GM21825 (cell line): ENCODE measurements around the gene COPS9.

ENCODE experiments used
- ATAC-seq: cut with Tn5 transposase; IDR thresholded peaks from one replicate; pipeline ENCODE4 v1.9.1; 2021; ENCODE audit warnings: mild to moderate bottlenecking, moderate library complexity; ENCODE audit not compliant: unreplicated experiment

The COPS9 gene

DNA sequence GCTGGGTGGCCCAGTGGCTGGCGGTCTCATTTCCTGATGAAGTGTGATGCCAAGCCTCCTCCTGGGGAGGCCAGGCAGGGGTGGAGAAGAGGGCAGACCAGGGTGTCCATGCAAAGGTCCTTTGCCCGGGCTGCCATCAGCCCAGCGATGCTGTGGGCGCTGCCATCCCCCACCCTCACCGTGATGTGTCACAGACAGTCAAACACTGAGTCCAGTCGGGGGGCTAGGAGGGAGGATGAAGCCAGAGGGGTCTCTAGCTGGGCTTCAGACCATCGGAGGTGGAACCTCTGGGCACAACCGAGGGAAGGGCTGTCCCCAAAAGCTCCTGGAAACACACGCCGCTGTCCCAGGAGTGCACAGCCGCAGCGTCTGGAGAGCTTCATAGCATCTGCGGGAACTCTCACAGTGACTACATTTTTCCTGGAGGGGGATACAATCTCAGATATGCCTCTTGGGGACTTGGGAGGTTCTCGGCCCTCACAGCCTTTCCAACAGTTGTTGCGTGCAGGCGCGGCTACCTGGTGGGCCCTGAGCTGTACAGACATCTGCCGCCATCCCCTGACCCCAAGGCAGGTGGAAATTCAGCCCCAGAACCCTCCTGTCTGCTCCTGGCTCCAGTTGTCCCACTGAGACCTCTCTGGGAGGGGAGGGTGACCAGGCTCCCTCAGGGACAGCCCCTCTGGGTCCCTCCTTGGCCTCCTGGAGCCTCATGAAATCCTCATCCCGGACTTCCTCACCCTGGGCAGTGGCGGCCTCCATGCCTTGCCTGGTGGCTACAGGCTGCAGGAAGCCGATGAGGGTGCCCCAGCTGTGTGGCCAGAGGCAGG is 30.9 kb upstream of the COPS9 start:
- no peak for ATAC-seq

DNA sequence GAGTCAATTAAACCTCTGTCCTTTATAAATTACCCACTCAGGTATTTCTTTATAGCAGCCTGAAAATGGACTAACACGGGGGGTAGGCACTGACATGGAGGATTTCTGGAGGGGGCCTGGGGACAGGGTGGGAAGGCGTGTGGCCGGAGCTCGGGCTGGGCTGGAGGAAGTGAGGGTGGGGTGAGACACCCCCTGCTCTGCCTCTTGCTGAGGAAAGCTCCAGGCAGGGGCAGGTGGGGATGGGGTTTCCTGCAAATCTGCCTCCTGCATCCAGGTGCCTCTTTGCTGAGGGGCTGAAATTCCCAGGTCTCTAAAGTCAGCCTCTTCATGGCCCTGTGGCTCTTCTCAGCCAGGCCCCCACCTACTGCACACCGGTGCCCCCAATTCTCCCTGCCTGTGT is 30.1 kb upstream of the COPS9 start:
- no peak for ATAC-seq

DNA sequence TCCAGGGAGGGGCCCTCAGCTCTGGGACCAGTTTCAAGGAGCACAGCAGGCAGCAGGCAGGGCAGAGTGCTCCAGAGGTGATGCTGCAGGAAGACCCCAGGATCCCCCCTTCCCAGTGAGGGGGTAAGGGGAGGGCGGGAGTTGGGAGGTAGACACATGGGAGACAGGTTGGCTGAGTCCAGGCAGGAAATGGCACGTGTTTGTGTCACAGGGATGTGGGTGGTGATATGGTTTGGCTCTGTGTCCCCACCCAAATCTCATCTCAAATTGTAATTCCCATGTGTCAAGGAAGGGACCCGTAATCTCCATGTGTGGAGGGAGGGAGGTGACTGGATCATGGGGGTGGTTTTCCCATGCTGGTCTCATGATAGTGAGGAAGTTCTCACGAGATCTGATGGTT is 29.6 kb upstream of the COPS9 start:
- no peak for ATAC-seq

- no peak for ATAC-seq
Measured at GRCh38 chr2:240165034-240165433, 28.9 kb upstream of the COPS9 start.

DNA sequence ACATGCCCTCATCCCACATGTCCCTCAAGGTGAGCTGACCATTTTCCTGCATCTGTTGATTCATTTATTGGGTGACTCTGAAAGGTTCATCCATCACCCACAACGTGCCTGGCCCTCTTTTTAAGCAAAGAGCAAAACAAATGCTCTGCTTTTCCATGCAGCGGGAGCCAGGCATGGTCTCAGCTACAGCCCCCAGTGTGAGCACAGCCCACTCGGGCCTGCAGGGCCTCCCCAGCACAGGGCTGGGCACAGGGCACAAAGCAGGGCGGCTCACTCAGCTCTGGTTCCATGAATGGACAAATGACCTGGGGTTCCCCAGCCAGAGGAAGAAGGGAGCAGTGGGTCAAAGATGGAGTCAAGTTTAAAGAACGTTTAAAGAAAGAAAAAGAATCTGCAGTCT is 28.5 kb upstream of the COPS9 start:
- ATAC-seq = no peak

DNA sequence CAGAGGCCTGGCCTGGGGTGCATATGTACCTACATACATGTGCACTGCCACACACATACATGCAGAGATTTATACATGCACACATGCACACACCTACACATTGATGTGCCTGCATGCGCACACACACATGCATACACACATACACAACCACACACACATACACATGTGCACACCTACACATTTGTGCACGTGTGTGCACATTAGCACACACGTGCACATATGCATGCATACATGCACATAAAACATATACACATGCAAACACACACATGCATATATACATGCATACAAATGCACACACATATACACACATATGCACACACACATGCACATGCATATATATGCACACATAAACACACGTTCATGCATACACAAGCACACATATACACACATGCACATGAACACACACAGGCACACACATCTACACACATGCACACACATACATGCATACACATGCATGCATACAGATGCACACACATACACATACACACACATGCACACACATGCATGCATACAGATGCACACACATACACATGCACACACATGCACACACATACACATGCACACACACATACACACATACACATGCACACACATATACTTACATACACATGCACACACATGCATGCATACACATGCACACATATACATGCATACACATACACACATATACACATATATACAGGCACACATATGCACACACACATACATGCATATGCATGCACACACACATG is 27.9 kb upstream of the COPS9 start:
- no peak for ATAC-seq

- ATAC-seq = no peak
Measured at GRCh38 chr2:240162939-240163714, 27.0 kb upstream of the COPS9 start.

- ATAC-seq = no peak
Measured at GRCh38 chr2:240162531-240162930, 26.4 kb upstream of the COPS9 start.

DNA sequence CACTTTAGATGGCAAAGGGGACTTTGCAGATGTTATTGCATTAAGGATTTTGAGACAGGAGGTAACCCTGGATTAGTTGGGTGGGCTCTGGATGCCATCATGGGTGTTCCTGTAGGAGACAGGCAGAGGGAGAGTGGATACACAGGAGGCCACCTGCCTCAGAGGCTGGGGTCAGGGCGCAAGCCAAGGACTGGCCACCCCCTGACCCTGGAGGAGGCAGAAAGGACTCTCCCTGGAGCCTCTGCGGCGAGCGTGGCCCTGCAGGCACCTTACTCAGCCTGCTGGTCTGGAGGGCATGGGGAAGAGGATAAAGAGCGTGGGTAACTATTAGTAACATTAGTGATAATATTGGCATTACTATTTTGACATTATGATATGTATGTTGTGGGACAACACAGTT is 25.9 kb upstream of the COPS9 start:
- no peak for ATAC-seq

DNA sequence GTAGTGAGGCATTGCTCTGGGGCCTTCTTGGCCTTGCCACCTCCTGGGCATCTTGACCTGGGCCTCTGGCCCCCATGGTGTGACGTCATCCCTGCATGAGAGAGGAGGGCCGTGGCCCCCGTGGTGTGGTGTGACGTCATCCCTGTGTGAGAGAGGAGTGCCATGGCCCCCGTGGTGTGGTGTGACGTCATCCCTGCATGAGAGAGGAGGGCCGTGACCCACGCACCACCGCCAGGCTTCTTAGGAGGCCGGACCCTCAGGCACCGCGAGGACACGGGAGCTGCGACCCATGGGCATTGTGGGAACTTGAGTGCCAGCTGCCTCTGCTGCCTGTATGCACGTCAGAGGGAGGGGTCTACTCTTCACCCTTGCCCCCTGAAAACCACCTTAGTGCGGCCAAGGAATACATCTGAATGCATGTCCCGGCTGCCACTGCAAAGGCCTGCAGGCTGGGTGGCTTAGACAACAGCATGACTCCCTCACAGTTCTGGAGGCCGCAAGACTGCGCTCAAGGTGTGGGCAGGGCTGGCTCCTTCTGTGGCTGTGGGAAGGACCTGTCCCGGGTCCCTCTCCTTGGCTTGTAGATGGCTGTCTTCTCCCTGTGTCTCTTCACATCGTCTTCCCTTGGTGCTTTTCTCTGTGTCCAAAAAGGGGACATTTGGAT is 25.1 kb upstream of the COPS9 start:
- ATAC-seq = no peak

DNA sequence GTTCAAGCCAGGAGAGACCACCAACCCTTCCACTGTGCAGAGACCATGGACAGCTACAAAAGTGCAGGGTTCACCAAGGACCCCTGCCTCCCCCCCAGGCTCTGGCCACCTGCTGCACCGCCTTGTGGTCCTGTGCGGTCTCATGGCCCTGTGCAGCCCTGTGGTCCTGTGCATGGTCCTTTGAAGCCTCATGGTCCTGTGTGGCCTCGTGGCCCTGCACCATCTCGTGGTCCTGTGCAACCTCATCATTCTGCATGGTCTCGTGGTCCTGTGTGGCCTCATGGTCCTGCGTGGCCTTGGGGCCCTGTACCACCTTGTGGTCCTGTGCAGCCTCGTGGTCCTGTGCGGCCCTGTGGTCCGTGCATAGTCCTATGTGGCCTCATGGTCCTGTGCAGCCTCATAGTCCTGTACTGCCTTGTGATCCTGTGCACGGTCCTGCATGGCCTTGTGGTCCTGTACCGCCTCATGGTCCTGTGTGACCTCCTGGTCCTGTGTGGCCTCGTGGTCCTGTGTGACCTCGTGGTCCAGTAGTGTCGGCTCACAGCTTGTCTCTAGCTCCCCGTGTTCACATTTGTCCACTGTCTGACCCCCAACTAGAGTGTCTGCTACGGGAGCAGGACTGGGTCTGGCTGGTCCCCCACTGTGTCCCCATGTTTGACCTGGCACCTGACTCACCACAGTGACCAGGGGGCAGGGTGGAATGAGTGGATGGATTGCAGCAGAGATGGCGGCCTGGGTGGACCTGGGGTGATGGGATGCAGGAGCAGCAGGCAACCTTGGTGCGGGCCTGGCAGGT is 24.4 kb upstream of the COPS9 start:
- ATAC-seq = no peak

DNA sequence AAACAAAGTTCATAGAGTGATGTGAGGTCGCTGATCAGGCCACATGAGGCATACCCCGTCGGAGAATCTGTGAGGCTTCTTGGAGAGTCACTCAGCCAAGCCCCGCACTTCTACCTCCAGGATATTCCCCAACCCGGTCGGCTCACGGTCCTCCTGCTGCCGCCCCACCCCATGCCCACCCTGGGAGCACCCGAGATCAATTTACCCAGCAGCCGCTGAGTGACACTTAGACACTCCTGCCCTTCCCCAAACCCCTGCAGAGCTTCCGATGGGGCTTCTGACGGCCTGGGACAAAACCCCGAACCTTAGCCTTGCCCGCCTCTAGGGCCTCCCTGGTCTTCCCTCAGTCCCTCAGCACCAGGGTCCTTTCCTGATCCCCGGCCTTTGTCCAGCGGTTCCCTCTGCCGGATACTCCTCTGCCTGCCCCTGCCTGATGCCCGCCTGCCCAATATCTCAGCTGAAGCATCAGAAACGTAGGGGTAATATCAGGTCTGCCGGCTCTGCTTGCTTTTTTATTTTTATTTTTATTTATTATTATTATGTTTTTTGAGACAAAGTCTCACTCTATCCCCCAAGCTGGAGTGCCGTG is 23.2 kb upstream of the COPS9 start:
- no peak for ATAC-seq

DNA sequence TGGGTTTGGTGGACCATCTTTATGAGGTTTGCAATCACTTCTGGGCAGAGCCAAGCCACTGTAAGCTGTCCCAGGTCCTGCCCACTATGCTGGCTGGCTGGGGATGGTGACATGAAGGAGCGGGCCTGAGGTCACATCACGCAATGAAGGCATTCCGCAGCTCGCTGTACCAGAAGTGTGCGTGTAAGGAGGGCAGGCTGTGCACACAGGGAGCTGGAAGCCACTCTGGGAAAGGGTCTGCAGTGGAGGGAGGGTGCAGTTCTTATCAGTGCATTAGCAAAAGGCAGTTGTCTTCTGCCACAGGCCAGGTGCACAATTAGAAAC is 21.0 kb upstream of the COPS9 start:
- ATAC-seq = no peak

DNA sequence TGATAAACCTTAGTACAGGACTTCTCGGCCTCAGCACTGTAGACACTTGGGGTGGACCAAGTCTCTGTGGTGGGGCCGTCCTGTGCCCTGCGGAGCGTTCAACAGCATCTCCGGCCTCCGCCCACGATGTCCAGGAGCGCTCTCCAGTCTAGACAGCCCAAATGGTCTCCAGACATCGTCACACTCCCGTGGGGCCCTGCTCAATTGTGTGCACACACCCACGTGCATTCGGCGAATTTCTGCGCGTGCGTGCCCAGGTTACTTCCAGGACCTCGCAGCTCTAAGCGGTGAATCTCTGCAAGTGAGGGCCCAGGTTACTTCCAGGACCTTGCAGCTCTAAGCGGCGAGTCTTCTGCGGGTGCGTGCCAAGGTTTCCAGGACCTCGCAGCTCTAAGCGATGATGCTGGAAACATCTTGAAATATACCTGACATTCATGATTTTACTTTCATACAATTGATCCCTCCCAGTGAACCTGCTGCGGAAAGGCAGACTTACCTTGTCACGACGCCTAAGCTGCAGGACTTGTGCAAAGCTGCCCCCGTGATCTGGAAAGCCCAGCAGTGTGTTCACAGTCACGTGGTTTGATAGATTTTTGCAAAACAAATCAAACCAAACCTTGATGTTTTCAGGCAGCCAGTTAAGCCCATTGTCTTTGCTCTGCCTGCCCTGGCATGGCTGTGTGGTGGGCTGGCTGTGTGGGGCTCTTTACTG is 20.5 kb upstream of the COPS9 start:
- no peak for ATAC-seq

DNA sequence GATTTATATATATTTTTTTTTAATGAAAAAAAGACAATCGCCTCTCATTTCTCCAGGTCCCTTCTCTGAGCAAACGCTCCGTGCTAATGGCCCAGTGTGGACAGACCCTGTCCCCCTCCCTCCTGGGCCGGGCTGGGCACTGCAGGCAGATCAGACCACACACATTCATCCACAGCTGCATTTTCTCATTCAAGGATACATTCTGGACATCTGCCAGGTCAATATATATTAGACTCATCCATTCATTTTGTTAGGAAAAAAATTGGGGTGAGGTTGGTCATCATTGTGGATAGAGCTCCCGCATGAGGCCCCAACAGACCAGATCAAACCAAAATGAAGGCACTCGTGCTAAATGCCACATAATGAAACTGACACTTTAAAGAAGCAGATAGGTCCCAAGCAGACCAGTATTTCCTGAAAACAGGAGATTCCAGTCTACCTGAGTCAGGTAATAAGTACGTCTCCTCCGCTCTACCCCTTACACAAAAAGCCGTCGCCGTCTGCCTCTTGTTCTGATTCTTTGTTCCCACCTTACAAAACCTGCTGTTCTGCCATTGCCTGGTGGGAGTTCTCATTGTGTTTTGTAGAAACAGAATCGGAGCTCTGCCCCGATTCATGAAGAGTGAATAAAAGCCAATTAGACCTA is 19.8 kb upstream of the COPS9 start:
- no peak for ATAC-seq

- ATAC-seq = no peak
Measured at GRCh38 chr2:240155048-240155744, 19.1 kb upstream of the COPS9 start.

GRCh38 chr2:240154606-240155005 is 18.5 kb upstream of the COPS9 start:
- ATAC-seq = no peak

DNA sequence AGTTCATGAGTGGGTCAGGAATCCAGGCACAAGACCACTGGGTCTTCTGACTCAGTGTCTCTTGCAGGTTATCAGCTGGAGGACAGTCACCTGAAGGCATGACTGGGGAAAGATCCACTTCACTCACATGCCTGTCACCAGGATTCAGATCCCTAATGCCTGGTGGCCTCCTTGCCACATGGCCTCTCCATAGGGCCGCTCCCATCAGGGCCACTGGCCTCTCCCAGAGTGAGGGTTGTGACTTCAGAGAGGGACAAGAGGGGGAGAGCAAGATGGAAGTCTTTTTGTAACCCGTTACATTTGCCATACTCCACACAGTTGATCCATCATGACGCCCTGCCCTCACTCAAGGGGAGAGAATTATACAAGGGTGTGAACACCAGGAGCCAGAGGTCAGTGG is 17.3 kb upstream of the COPS9 start:
- no peak for ATAC-seq
